ENCODE measurements around the gene MAPKBP1.
"Not testable (repeated sequence)": the region's sequence is repeated elsewhere in the genome, so short reads cannot be mapped to it uniquely, and the experiment has no call there.

MAPKBP1 gene, protein sequence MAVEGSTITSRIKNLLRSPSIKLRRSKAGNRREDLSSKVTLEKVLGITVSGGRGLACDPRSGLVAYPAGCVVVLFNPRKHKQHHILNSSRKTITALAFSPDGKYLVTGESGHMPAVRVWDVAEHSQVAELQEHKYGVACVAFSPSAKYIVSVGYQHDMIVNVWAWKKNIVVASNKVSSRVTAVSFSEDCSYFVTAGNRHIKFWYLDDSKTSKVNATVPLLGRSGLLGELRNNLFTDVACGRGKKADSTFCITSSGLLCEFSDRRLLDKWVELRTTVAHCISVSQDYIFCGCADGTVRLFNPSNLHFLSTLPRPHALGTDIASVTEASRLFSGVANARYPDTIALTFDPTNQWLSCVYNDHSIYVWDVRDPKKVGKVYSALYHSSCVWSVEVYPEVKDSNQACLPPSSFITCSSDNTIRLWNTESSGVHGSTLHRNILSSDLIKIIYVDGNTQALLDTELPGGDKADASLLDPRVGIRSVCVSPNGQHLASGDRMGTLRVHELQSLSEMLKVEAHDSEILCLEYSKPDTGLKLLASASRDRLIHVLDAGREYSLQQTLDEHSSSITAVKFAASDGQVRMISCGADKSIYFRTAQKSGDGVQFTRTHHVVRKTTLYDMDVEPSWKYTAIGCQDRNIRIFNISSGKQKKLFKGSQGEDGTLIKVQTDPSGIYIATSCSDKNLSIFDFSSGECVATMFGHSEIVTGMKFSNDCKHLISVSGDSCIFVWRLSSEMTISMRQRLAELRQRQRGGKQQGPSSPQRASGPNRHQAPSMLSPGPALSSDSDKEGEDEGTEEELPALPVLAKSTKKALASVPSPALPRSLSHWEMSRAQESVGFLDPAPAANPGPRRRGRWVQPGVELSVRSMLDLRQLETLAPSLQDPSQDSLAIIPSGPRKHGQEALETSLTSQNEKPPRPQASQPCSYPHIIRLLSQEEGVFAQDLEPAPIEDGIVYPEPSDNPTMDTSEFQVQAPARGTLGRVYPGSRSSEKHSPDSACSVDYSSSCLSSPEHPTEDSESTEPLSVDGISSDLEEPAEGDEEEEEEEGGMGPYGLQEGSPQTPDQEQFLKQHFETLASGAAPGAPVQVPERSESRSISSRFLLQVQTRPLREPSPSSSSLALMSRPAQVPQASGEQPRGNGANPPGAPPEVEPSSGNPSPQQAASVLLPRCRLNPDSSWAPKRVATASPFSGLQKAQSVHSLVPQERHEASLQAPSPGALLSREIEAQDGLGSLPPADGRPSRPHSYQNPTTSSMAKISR (N-terminal part only)

DNA sequence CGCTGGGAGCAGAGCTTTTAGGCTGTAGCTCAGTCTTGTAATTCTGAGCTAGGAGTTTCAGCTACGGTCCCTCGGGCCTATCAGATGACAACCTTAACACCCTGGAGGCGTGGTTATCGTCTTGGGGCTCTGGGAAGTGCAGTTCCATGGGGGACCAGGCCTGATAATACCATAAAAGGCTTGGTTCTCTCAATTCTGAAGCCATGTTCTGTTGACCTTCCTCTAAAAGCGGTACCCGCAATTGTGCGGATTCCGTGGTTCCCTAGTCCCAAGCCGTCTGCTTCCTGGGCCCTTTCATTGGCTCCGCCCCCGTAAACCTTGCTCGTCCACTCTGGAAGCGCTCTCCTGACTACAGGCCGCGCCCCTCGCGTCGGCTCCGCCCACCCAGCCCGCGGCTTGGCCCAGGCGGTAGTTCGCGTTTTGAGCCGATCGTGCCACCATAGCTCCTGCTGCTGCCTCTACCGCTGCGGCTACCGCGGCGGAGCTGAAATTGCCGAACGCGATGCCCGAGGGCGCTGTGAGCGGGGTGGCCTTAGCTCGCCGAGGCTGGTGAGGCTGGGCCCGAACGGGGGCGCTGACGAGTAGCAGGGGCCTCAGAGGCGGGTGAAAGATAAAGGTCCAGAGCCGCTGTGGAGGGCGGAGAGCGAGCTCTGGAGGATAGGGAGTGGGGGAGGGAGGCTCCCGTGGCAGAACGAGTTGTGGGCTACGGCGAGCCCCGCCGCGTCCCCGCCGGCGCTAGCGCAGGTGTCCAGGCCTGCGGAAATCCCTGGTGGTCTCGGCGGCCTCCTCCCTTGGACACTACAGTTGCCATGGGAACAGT lies at the start of gene MAPKBP1:
Gene MAPKBP1, plus strand, starts transcription at position 423 of the 820 bp plus-strand sequence. CDS start 792 bp downstream, outside the sequence.
- in situ Hi-C loops (cut with HindIII; ENCODE audit: low sequenced_read_pairs) = no loop called here

DNA sequence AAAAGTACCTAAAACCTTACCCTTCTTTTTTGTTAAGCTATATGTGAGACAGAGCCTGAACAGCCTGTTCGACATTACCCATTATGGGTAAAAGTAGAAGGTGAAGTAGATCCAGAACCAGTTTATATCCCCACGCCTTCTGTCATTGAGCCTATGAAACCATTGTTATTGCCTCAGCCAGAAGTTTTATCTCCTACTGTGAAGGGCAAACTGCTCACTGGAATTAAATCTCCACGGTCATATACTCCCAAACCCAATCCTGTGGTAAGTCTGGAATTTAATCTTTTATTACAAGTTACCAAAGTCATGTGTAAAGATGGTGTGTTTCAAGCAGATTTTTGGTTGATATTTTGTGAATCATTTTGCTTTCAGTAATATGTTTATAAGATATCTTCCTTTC lies 47.1 kb upstream of the MAPKBP1 start:
- in situ Hi-C loops (cut with HindIII; ENCODE audit: low sequenced_read_pairs) = no loop called here

DNA sequence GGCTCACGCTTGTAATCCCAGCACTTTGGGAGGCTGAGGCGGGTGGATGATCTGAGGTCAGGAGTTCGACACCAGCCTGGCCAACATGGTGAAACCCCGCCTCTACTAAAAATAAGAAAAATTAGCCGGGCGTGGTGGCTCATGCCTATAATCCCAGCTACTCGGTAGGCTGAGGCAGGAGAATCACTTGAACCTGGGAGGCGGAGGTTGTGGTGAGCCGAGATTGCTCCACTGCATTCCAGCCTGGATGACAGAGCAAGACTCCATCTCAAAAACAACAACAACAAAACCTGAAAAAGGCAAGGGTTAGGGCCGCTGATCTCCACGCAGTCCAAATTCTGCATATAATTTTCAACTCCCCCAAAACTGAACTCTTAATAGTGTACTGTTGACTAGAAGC lies 46.2 kb upstream of the MAPKBP1 start:
- in situ Hi-C loops (cut with HindIII; ENCODE audit: low sequenced_read_pairs) = not testable (repeated sequence)

DNA sequence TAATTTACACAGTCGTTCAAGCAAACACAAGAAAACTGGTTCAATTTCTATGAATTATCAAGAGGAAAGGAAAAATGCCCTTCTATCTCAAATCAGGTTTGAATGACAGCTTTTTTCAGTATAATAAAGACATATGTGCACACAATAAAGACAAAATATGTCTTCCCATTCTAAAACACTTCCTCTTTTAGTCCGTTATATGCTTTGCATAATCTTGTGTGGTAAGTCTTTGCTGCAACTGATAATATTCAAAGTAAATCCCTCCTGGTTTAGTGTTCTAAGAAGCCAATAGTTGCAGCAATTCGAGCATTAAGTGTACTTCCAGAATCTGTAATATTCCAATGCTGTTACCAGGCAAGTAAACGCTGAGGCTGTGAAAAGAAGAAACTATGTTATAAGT lies 43.7 kb upstream of the MAPKBP1 start:
- in situ Hi-C loops (cut with HindIII; ENCODE audit: low sequenced_read_pairs) = no loop called here

DNA sequence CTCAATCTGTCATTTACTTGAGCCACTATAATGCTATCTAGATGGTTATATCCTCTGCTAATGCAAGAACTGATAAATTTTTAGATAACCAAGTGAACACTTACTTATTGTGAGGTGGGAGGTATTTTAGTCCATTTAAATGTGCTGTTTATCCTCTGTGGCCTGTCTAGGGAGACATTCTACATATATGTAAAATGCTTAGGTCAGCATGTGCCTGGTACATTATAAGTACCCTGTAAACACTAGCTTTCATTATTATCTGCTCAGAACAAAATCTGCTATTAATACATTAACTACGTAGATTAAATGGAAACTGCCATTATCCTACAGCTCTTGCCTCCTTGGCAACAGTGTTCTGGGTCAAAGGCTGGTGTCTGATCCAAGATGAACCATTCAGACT lies 41.8 kb upstream of the MAPKBP1 start:
- in situ Hi-C loops (cut with HindIII; ENCODE audit: low sequenced_read_pairs) = no loop called here

DNA sequence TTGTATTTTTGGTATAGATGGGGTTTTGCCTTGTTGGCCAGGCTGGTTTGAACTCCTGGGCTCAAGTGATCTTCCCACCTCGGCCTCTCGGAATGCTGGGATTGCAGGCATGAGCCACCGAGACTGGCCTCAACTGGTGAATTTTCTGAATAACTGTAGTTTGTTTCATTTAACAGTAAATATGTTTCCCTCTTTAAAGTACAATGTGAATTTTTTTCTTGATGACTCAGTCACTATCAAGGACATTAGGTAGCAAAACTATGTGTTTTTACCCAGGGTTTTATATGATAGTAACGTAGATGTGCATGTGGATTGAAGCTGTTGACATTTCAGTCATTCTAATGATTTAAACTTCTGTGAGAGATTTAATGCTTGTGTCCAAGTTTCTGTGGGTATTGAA lies 40.2 kb upstream of the MAPKBP1 start:
- in situ Hi-C loops (cut with HindIII; ENCODE audit: low sequenced_read_pairs) = no loop called here

DNA sequence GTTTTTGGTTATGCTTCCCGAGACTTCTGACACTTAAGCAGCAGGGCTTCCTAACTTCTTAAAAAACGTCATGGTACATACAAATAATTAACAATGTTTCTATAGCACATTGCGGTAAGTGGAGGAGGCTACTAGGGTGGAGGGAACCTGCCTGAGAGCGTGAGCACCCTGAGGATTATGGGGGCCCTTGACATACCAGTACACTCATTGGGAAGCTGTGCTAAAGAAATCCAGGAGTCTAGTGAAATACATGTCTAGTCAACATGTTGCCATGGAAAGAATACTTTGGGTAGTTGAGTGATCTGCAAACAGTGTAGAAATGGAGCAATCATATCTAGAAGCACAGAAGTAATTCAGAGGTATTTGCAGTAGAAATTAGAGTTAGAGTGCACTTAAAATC lies 39.2 kb upstream of the MAPKBP1 start:
- in situ Hi-C loops (cut with HindIII; ENCODE audit: low sequenced_read_pairs) = loop anchor here (5.0 kb wide), 1 partner anchor 33 kb away; no protein-coding TSS in a partner anchor

DNA sequence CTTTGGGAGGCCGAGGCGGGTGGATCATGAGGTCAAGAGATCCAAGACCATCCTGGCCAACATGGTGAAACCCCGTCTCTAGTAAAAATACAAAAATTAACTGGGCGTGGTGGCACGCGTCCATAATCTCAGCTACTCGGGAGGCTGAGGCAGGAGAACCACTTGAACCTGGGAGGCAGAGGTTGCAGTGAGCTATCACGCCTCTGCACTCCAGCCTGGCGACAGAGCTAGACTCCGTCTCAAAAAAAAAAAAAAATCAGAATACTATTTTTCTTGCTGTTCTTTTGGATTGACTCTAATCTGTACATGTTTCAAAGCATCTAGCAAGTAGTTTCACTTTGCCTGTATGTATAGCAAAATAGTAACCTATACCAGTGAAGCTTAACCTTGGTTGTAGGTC lies 38.8 kb upstream of the MAPKBP1 start:
- in situ Hi-C loops (cut with HindIII; ENCODE audit: low sequenced_read_pairs) = loop anchor here (5.0 kb wide), 1 partner anchor 33 kb away; no protein-coding TSS in a partner anchor

DNA sequence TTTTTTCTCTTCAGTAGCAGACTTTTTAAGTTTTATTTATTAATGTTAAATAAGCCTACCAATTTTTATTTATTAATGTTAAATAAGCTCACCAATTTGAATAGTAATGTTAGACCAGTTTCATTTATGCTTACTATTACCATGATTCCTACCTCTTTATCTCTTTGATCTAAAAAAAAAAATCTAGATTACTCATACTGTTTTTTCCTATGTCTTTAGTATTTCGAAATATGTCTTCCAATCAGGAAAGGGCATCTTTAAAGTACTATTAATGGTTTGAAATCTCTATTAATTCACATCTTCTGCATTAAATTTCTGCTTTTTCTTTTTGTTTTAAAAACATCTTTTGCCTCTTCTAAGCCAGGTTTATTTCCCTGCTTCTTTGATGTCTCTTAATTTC lies 27.5 kb upstream of the MAPKBP1 start:
- in situ Hi-C loops (cut with HindIII; ENCODE audit: low sequenced_read_pairs) = no loop called here

DNA sequence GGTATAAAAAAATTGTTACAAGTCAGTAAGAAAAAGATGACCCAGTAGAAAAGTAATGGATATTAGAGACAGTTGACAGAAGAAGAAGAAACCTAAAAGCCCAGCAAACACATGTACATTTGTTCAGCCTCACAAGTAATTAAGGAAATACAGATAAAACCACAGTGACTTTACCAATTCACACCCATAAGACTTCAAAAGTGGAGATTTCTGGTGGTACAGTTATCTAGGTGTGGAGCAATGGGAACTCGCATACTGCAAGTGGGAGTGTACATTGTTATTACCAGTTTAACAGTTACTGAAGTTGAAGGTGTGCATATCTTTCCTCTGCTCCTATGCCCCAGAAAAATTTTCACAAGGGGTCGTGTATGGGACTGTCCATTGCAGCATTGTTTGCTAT lies 18.1 kb upstream of the MAPKBP1 start:
- in situ Hi-C loops (cut with HindIII; ENCODE audit: low sequenced_read_pairs) = no loop called here

DNA sequence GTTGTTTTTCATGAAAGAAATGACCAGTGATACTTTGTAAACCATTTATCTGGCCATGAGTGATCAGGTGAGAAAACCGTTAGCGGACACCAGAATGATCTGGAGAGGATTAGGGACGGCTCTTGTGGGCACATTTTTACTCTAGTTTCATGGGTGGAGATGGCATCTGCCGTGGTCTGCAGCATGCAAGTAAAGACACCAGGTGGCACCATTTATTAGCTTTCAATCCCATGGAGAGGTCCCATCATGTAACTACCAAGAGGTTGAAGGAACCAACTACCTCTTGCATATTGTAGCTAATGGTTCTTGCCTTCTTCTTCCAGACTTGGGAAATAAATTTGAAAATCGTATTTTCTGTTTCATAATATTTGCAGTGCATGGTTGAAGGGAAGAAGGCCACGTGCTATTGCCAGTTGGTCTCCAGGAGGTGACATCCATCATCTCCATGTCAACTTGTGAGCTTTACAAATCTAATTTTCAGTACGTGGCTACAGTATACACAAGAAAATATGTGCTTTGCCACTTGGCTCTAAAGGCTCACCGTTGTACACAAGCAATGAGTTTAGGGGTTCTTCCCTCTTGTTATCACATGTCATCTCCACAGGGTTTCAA lies 1.5 kb upstream of the MAPKBP1 start:
- in situ Hi-C loops (cut with HindIII; ENCODE audit: low sequenced_read_pairs) = no loop called here

DNA sequence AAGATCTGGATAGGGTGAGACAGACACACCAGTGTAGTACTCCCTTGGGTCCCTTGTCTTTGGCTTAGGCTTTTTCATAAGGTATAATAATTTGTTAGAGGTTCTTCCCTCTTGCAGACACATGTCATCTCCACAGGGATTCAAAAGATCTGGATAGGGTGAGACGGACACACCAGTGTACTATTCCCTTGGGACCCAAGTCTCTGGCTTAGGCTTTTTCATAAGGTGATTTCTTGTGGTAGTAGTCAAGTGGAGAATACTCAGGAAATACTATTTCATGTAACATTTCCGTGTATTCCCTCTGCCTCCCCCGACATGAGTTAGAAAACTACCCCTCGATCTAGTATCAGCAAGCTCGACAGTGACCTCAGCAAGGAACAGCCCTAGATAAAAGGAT lies 954 bp upstream of the MAPKBP1 start:
- in situ Hi-C loops (cut with HindIII; ENCODE audit: low sequenced_read_pairs) = no loop called here

DNA sequence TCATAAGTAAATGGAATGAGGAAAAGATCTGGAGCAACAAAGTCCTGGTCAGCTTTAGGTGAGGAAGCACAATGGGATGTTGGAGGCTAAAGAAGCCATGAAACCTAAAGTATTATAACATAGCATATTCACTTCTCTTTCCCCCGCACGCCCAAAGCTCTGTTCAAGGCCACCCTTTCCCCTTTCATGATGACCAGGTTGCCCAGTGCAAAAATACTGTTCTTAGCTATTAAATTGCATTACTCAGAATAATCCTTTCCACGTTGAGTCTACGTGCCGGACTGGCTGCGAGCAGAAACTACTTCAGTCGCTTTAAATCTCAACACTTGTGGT lies 589 bp upstream of the MAPKBP1 start:
- in situ Hi-C loops (cut with HindIII; ENCODE audit: low sequenced_read_pairs) = no loop called here

DNA sequence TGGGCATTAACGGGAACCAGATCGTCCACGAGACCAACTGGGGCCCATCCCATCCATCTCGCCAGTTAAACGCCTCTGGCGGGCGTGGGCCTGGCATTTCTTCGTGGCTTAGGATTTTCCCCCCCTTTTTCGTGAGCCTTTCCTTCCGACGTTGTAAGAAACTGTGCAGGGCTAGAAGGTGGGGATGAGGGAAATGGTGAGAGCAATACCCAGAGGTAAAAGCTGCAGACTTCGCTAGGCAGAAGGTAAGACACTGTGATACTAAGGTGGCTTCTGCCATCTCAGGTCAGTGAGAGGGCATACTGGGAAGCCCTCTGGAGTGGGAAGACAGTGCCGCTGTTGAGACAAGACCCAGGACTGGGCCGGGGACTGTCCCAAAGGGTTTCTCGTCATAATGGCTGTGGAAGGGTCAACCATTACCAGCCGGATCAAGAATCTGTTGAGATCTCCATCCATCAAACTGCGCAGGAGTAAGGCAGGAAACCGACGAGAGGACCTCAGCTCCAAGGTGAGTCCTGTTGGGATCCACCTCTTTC lies 666 bp downstream of the MAPKBP1 start:
- in situ Hi-C loops (cut with HindIII; ENCODE audit: low sequenced_read_pairs) = loop anchor here (25.0 kb wide), 1 partner anchor 112 kb away; the partner anchor contains the start of gene SPTBN5

DNA sequence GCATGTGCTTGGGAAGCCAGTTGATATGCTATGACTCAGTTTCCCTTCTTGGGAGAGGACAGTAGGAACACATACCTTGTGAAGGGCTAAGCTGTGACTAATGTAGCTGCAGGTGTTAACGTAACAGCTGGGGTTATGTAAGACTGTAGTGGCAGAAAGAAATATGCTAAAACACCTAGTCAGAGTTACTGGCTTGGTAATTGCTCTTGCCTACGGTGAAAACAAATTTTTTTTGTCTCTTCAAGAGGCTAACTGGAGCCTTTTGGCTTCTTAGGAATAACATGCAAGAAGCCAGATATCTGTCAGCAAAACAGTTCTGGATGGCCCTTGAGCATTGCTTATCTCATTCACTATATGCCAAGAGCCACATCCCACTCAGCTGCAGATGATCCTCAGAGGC lies 1.4 kb downstream of the MAPKBP1 start:
- in situ Hi-C loops (cut with HindIII; ENCODE audit: low sequenced_read_pairs) = loop anchor here (25.0 kb wide), 1 partner anchor 112 kb away; the partner anchor contains the start of gene SPTBN5

DNA sequence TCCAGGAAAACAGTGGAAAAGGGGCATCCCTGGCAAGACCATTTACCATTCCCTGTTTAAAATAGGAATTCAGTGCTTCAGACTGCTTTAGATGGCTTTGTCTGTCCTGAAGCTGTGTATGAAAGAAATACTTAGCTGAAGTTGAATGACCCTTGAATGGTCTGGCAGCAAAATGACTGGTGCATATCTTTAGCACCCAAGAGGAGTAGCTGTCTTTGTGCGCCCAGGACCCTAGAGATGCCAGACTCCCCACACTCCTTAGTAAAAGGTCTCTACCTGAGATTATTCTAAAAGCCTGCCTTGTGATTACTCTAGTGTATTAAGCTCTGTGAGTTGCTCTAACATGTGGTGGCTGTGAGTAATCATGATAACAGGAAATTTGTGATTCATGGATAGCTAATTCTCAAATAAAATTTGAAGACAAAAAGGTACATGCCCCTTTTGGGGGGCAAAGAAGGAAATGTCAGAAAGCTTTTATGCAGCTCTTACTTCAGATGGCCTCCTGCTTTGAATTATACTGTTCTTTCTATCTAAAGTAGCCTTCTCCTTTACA lies 3.2 kb downstream of the MAPKBP1 start:
- in situ Hi-C loops (cut with HindIII; ENCODE audit: low sequenced_read_pairs) = loop anchor here (25.0 kb wide), 1 partner anchor 110 kb away; the partner anchor contains the start of gene SPTBN5

DNA sequence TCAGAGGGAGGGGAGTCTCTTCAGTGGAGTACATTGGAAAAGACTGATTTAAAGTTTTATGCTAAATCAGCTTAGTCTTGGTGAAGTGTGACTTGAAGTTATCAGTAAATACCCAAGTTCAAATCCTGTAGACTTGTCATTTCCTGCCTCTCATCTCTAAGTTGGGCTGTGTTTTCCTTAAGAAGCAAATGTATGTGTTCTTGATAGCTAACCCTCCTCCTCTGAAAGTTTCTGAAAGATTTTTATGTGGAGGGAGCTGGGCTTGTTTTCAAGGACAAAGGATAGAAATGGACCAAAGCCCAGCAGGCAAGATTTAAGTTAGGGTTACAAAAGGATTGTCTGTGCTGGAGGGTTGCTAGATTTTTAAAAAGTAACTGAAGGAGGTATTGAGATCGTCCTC lies 4.2 kb downstream of the MAPKBP1 start:
- in situ Hi-C loops (cut with HindIII; ENCODE audit: low sequenced_read_pairs) = loop anchor here (25.0 kb wide), 1 partner anchor 109 kb away; the partner anchor contains the start of gene SPTBN5

DNA sequence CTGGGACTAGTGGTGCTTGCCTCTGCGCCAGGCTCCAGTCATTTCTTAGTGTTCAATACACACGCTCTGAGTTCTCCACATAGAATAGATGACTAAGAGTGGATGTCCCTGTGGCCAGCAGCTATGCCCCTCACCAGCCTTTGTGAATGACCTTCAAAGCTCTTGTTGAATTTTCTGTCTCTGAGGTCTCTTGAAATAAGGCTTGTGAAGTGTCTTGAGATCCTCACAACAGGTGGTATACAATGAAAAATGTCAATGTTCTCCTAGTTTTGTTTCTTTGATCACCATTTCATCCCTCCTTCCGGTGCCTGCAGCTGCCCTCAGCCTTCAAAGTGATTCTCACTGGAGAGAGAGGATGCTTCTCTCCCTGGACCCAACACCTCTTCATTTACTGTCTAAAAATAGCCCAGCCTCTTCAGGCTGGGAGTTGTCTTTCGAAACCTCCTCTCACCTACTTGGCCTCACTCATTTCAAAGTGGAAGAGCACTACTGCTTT lies 5.4 kb downstream of the MAPKBP1 start:
- in situ Hi-C loops (cut with HindIII; ENCODE audit: low sequenced_read_pairs) = loop anchor here (25.0 kb wide), 1 partner anchor 108 kb away; the partner anchor contains the start of gene SPTBN5

DNA sequence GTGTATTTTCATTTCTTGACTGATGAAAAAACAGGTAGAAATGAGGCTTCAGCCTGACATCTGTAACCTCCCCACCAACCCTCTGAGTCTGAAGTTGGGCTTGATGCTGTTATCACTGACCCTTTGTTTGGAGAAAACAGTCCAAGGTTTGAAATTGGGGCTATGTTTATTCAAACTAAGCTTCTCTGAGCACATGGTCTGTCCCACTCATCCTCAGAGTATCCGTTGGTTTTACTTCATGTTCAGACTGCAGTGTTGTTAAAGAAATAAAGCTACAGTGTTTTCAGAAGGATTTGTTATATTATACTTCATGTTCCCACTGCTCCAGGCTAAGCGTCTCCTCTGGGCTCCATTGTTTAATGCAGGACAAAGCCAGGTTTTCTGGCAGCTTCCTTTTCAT lies 6.0 kb downstream of the MAPKBP1 start:
- in situ Hi-C loops (cut with HindIII; ENCODE audit: low sequenced_read_pairs) = loop anchor here (25.0 kb wide), 1 partner anchor 107 kb away; the partner anchor contains the start of gene SPTBN5

All from DLD1 (cell line).